Gastrocnemius medialis (tissue), 4 donors: ENCODE results near the gene MKRN1. TPM values are rescaled to one million over a fixed set of nuclear protein-coding genes. Genes with fewer than 3 reads are reported as not detected.
A peak's percentile ranks its signal among the peaks of the same experiment; 100 is the strongest.

Source experiments
- ATAC-seq, 2 donors: fragments of 150-250 bp; one replicate each; pipeline ENCODE4 v1.9.1; 2016
- DNase-seq, 2 donors: peaks; one replicate each; pipeline ENCODE4 v3.0.0-alpha.2; 2019
- H3K27ac ChIP-seq, 4 donors: fragments of 200-600 bp; sonication (generic); 1 replicate in 1 of 4; 2 replicates in 3 of 4; pipeline ENCODE4 v1.5.1; 2016 to 2018; ENCODE audit warnings: mild to moderate bottlenecking in 2 of 4, moderate library complexity in 1 of 4
- H3K27me3 ChIP-seq, 3 donors: fragments of 200-600 bp; sonication (generic) in 2 of 3; 1 replicate in 1 of 3; 2 replicates in 2 of 3; pipeline versions ENCODE4 v1.5.1 to v1.6.0; 2016 to 2019; ENCODE audit warnings: mild to moderate bottlenecking in 1 of 3, moderate library complexity in 1 of 3
- H3K36me3 ChIP-seq, 2 donors: fragments of 200-600 bp; sonication (generic) in 1 of 2; one replicate each; pipeline ENCODE4 v1.5.1; 2017 to 2018
- H3K4me1 ChIP-seq, 2 donors: fragments of 200-600 bp; sonication (generic) in 1 of 2; one replicate each; pipeline ENCODE4 v1.5.1; 2016 to 2017; ENCODE audit warnings: mild to moderate bottlenecking in 2 of 2
- H3K4me3 ChIP-seq, 4 donors: fragments of 200-600 bp; sonication (generic) in 3 of 4; 1 replicate in 1 of 4; 2 replicates in 3 of 4; pipeline ENCODE4 v1.5.1; 2016 to 2019; ENCODE audit warnings: mild to moderate bottlenecking in 2 of 4
- H3K9me3 ChIP-seq, 3 donors: fragments of 200-600 bp; sonication (generic) in 2 of 3; 1 replicate in 1 of 3; 2 replicates in 2 of 3; pipeline ENCODE4 v1.5.1; 2016 to 2019
- POLR2A ChIP-seq, 2 donors: fragments of 450-650 bp; IDR thresholded peaks; one replicate each; pipeline ENCODE4 v1.6.1; 2017; ENCODE audit warnings: antibody characterized with exemption in 2 of 2, mild to moderate bottlenecking in 2 of 2, moderate library complexity in 2 of 2
- in situ Hi-C, 4 donors: fragments of 200-750 bp; cut with MboI; loops; one replicate each; pipeline versions ENCODE4 v1.15.0 to v1.8.0; 2017; ENCODE audit warnings: low sequenced_read_pairs in 4 of 4
- intact Hi-C: fragments of 100-400 bp; cut with DNase I; formaldehyde crosslinking; loops from one replicate; pipeline ENCODE4 v1.15.1; 2023; ENCODE audit warnings: low total_unique reads
- total RNA-seq, 4 donors: library from RNA; depleted of rRNA; stranded (reverse); fragments of >200 nt; gene quantifications; one replicate each; pipeline versions ENCODE4 v1.1.0 to v1.2.3, GENCODE V29; 2016
- TF ChIP-seq, protein P1 (sequence below), 5 experiments: fragments of 450-650 bp in 3 of 5; fragments of 200-600 bp in 2 of 5; sonication (generic) in 2 of 5; IDR thresholded peaks in 4 of 5; conservative IDR thresholded peaks in 1 of 5; 1 replicate in 4 of 5; 2 replicates in 1 of 5; pipeline ENCODE4 v1.5.1; 2016 to 2019; ENCODE audit warnings: antibody characterized with exemption in 5 of 5, mild to moderate bottlenecking in 3 of 5, moderate library complexity in 3 of 5

Gene MKRN1
- total RNA-seq, 4 donors from 2014 or later = 38.0 to 90.4 (median 64.7) TPM

DNA sequence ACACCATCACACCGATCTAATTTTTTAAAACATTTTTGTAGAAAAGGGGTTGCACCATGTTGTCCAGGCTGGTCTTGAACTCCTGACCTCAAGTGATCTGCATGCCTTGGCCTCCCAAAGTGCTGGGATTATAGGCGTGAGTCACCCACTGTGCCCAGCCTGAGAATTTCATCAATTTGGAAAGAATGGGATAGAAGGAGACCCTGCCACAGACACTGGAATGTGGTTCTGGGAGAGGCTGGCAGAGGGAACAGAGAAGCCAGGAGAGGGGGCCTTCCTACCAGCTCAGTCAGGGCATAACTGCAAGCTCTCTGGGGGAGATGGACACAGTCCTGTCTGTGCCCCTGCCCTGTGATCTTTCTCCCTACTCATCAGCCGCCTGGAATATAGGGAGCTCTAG lies 42.1 kb upstream of the MKRN1 start:
- ATAC-seq (no peak), DNase-seq (no peak)
- H3K4me3 ChIP-seq = no peak overlapping the region
- H3K9me3 ChIP-seq = no peaks in the 10 kb centered on the region
- no peak for TF ChIP-seq POLR2A (IDR thresholded peaks at IDR 0.05)
- TF ChIP-seq, protein P1, sequence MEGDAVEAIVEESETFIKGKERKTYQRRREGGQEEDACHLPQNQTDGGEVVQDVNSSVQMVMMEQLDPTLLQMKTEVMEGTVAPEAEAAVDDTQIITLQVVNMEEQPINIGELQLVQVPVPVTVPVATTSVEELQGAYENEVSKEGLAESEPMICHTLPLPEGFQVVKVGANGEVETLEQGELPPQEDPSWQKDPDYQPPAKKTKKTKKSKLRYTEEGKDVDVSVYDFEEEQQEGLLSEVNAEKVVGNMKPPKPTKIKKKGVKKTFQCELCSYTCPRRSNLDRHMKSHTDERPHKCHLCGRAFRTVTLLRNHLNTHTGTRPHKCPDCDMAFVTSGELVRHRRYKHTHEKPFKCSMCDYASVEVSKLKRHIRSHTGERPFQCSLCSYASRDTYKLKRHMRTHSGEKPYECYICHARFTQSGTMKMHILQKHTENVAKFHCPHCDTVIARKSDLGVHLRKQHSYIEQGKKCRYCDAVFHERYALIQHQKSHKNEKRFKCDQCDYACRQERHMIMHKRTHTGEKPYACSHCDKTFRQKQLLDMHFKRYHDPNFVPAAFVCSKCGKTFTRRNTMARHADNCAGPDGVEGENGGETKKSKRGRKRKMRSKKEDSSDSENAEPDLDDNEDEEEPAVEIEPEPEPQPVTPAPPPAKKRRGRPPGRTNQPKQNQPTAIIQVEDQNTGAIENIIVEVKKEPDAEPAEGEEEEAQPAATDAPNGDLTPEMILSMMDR (IDR thresholded peaks at IDR 0.05 in 4 of 5, conservative IDR thresholded peaks at IDR 0.05 in 1 of 5) = no peak
- H3K27ac ChIP-seq = no peak overlapping the region
- intact Hi-C loops = no loop called here
- peaks cover 0 to 3% of the 10 kb centered on the region in 2 donors for H3K4me1 ChIP-seq
- in situ Hi-C loops = loop anchor here in 2 of 4 donors (5.0 to 25.0 kb wide), 2 partner anchors 136 to 491 kb away; partner anchors contain the start of gene MRPS33 (in 1 of the 2)
- H3K27me3 ChIP-seq = no peaks in the 10 kb centered on the region
- no peaks in the 10 kb centered on the region for H3K36me3 ChIP-seq

DNA sequence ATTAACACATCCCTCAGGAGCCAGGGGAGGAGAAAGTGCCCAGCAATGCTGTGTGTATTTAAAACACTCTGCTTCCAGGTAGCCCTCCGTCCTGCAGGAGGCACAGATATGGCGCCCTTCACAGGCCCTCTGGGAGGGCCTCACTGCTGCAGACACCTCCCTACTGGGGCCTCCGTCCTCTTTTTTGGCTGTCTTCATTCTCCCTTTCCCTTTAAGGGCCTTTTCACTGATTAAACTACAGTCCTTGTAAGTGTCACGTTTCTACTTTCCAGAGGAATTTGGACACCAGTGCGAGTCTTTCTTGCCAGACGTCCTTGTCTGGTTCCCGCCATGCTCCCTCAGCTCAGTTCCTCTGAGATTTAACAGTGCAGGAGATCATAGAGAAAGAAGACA lies 39.7 kb upstream of the MKRN1 start:
- ATAC-seq = no peak
- no peak for DNase-seq
- Histone ChIP-seq H3K4me3 (no peak overlapping the region), H3K9me3 (no peaks in the 10 kb centered on the region), H3K4me1 (peaks cover 0 to 3% of the 10 kb centered on the region in 2 donors), H3K36me3 (no peaks in the 10 kb centered on the region), H3K27ac (peak overlapping the region; percentile 4 to 54 (median 42)), H3K27me3 (no peaks in the 10 kb centered on the region)
- in situ Hi-C loops = loop anchor here in 3 of 4 donors (5.0 to 25.0 kb wide), 4 partner anchors 133 to 493 kb away; partner anchors contain the start of gene MRPS33 (in 1 of the 3)
- intact Hi-C loops = no loop called here
- TF ChIP-seq, protein P1 (IDR thresholded peaks at IDR 0.05 in 4 of 5, conservative IDR thresholded peaks at IDR 0.05 in 1 of 5) = no peak
- TF ChIP-seq POLR2A (IDR thresholded peaks at IDR 0.05) = no peak

DNA sequence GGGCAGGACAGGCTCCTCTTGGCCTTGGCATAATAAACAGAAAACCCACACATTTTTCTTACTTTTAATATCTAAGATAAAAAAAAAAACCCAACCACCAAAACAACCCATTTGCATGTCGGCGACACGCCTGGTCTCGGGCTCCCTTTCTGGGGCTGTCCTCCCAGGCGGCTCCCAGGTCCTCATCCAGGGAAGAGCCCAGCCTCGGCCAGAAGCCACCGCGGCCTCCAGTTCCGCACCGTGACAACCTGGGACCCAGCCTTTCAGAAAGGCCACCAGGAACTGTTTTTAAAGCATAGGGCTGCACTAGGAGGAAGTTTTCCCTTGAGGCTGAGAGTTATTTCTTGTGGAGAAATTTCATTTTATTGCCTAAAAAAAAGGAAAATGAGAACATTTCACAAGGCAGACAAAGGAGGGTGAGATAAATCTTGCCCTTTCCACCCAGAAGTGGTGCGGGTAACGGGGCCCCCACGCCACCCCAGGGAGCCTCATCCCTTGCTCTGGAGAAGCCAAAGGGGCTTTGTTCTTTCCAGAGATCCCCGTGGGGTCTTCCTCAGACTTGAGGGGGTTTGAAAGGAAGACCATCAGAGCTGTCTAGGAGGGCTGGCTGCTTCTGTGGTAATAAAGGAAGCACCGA lies 39.2 kb upstream of the MKRN1 start:
- Histone ChIP-seq H3K36me3 (no peaks in the 10 kb centered on the region), H3K9me3 (no peaks in the 10 kb centered on the region), H3K4me1 (peaks cover 0 to 3% of the 10 kb centered on the region in 2 donors), H3K27me3 (no peaks in the 10 kb centered on the region), H3K4me3 (no peak overlapping the region), H3K27ac (peak overlapping the region; percentile 4 to 54 (median 42))
- in situ Hi-C loops (loop anchor here in 3 of 4 donors (5.0 to 25.0 kb wide), 4 partner anchors 134 to 494 kb away; partner anchors contain the start of gene MRPS33 (in 1 of the 3)), intact Hi-C loops (loop anchor here (1.0 kb wide), 1 partner anchor 135 kb away; no protein-coding TSS in a partner anchor)
- DNase-seq (no peak), ATAC-seq (peak; percentile 18 to 26)
- no peak for TF ChIP-seq POLR2A (IDR thresholded peaks at IDR 0.05)
- TF ChIP-seq, protein P1 (IDR thresholded peaks at IDR 0.05 in 4 of 5, conservative IDR thresholded peaks at IDR 0.05 in 1 of 5) = no peak

DNA sequence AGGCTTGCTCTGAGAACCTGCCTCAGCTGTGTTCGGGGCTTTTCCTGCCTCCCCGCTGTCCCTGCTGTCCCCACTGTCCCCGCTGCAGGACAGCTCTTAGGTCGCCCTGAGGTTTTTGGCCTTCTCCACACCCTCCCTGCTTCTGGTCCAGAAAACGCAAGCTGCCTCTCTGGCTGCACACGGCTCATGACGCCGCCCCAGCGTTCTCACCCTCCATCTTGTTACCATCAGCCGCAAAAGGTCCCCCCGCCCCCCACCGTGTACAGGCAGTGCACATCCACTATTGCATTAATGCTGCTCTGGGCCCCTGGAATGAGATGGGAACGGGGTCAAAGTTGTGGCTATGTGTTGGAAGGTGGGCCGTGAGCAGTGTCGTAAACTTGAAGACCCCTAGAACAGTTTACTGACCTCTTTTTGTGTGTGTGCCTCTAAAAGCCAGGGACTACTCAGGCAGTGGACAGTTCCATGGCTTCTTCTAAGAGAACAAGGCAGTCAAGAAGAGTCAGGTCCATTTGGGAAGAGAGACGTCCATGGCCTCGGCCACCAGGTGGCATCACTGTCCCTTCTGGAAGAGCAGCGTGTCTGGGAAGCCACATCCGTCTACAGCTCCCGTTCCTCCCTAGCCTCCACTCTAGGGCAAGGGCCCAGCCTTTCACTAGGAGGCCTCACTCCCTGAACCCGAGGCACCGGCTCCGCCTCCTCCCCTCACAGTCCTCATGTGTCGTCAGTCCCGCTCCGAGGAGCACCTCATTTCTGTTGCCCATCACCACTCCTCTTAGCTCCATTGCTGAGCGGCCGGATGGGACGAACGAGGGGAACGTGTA lies 38.5 kb upstream of the MKRN1 start:
- ATAC-seq (peak; percentile 86 to 95), DNase-seq (peak; percentile 74 to 83)
- Histone ChIP-seq H3K27me3 (no peaks in the 10 kb centered on the region), H3K9me3 (no peaks in the 10 kb centered on the region), H3K36me3 (no peaks in the 10 kb centered on the region), H3K4me3 (no peak overlapping the region), H3K4me1 (peaks cover 0 to 3% of the 10 kb centered on the region in 2 donors), H3K27ac (peak overlapping the region; percentile 4 to 54 (median 42))
- TF ChIP-seq, protein P1 (IDR thresholded peaks at IDR 0.05 in 4 of 5, conservative IDR thresholded peaks at IDR 0.05 in 1 of 5) = peak; percentile 73 to 89 (median 85)
- no peak for TF ChIP-seq POLR2A (IDR thresholded peaks at IDR 0.05)
- in situ Hi-C loops (loop anchor here in 3 of 4 donors (5.0 to 25.0 kb wide), 4 partner anchors 135 to 495 kb away; partner anchors contain the start of gene MRPS33 (in 1 of the 3)), intact Hi-C loops (loop anchor here (1.0 kb wide), 1 partner anchor 136 kb away; no protein-coding TSS in a partner anchor)
